NCI-H128 (cell line): ENCODE data around the gene ALX3.
"Not testable (repeated sequence)": the region's sequence is repeated elsewhere in the genome, so short reads cannot be mapped to it uniquely, and the experiment has no call there.

ENCODE experiments used
- DNase-seq: peaks from one replicate; lab custom pipeline; 2025; ENCODE audit not compliant: unreplicated experiment; lab: John Stamatoyannopoulos, UW

ALX3 gene

DNA sequence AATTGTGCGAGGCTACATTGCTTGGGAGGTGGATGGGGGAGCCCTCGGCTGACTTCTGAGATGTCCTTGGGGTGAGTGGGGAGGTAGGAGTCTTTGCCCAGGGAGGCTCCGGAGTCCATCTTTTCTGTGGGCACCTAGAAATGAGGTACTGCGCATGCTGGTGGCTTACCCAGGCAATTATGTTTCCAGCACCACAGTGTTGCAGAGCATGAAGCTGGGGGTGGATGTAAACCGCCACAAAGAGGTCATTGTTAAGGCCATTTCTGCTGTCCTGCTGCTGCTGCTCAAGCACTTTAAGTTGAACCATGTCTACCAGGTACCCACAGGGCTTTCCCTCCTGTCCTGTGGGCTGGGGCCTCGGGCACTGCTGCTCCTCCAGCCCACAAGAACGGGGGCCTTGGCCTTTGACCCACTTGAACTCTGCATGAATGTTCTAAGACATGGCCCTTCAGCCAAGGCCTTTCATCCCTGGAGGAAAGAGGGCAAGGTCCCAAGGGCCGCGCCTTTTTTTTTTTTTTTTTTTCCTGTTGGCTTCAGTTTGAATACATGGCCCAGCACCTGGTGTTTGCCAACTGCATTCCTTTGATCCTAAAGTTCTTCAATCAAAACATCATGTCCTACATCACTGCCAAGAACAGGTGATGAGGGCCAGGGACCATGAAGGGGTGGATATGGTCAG is 21.4 kb downstream of the ALX3 start:
- no peak for DNase-seq

DNA sequence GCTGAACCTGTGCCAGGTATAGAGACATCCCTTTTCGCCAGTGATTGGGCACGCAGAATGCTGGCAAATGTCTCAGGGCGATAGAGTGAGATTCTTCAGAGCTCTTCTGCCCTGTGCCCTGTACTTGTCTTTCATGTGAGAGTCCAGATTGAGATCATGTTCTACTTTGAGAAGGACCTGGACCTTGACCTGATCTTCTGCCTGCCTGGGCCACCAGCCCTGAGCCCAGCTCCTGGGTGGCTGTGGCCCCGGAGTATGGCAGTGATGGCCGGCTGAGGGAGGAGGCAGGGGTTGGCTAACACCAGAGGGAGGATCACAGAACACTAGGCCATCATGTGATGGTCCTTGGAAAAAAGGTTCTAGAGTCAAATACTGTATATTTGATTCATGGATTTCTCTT is 22.2 kb downstream of the ALX3 start:
- DNase-seq = no peak

DNA sequence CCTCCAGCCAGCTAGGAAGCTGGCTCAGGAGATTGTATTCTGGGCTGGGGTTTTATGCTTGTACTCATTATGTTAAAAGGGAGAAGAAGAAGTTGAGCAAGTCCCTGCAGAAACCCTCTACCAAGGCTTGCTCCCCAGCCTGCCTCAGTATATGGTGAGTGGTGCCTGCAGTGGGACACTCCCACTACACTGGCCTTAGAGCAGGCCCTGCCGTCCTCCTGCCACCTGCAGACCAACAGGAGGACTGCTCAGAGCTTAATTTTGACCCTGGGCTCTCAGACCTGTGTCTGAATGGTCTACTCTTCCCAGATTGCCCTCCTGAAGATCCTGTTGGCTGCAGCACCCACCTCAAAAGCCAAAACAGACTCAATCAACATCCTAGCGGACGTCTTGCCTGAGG is 23.0 kb downstream of the ALX3 start:
- DNase-seq = no peak

DNA sequence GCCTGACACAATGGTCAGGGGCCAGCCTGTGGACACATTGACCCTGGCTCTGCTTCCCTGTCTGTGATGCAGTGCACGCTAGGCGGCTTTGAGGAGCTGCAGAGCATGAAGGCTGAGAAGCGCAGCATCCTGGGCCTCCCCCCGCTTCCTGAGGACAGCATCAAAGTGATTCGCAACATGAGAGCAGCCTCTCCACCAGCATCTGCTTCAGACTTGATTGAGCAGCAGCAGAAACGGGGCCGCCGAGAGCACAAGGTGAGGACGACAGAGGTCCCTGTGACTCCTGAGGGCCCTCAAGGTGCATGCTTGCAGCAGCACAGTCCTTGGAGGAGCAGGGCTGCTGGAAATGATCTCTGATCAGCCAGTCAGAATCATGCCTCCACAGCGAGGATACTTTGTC is 27.5 kb downstream of the ALX3 start:
- no peak for DNase-seq

DNA sequence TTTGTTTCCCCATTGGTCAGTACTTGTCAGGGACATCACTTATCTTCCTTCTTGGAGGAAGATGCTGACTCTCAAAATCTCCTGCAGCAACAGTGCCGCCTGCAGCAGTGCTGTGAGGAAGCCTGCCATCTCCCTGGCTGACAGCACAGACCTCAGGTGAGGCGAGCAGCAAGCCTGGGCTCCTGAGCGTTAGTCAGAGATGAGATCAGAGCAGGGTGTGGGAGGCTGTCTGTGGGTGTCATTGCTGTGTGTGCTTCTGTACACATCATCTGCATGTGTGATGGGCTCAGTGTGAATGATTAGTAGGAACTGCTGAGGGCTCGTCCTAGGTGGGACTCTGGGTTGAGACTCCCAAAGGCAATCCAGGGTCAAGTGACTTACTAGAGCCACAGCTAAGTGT is 29.9 kb downstream of the ALX3 start:
- DNase-seq = no peak

DNA sequence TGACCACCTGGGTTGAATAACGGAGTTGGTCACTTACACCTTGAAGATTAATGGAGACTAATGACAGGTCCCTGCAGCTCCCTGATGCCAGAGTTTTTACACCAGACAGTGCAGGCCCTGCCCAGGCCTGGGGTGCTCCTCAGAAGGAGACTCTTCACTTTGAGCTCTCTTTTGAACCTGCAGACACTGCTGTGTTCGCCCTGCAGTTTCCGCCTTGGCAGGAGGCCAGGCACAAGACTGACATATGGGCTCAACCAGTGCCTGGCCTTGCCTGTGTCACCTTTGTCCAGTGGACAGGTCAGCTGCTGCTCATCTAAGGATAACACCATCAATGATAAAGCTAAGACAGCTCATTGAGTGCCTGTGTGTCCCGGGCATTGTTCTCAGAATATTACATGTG is 30.8 kb downstream of the ALX3 start:
- DNase-seq = no peak

DNA sequence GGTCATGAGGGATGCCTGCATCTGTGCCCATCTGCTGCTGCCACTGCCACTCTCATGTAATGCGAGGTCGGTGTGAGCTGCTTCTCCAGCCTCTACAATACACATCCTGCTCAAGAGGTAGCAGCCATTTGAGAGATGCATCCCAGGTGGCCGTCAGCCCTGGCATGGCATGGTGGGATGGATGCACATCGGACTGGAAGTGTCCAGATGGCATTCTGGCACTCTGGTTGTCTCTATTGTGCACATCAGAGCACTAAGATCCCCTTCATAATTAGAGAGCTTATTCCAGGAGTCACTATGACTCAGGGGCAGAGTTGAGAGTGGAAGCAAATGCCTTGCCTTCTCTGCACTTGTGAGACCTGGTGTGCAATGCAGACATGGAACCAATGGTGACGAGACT is 32.2 kb downstream of the ALX3 start:
- DNase-seq = no peak

DNA sequence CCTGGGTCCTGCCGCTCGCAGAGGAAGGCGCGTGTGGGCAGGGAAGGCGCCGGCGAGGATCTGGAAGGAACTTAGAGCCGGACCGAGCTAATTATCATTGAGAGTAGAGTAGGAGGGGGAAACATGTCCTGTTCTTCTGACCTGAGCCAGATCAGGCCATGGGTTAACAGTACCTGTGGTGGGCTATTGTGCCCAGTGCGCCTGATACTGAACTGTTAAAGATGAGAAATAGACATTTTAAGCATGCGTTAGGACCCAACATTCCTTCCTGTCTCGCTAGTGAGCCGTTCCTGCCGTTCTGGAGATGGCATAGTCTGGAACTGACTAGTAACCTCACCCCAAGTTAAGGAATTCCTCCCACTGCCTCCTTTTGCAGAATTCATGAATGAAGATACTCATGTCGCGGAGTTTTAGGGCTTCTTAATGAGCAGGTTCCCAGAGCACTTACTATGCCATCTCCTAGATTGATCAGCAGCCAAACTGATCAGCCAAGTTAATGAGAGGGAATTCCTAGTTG is 35.2 kb downstream of the ALX3 start:
- no peak for DNase-seq

DNA sequence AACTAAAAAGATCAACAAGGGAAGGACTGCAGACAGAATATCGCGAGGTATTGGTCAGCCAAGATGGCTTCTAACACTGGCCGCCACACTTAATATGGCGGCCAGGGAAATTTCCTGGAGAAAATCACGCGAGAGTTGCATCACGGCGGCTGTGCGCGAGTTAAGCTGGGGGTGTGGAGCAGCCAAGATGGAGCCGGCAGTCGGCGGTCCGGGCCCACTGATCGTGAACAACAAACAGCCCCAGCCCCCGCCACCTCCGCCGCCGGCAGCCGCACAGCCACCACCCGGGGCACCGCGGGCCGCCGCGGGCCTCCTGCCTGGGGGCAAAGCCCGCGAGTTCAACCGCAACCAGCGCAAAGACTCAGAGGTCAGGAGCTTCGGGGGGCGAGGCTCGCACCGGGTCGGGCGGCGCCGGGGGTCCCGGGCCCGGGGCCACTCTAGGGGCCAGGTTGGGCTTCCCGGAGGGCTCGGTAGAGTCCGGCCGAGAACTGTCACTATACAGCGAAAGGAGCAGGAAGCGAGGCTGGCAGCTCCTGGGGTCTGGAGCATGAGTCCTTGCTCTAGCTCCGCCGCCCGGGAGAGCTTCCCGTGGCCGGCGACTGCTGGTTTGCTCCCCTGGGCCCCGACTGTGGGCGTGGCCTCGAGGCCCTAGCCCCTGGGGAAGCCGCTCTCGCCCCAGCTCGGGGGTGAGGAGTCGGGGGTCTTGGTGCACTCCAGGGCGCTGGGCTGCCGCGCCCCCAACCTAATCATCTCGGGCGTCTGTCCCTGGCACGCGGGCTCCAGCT is 35.8 kb downstream of the ALX3 start, which contains the start of gene STRIP1:
Gene STRIP1, plus strand, starts transcription at position 174 of the 785 bp plus-strand sequence. Its CDS starts 14 bp downstream, at position 188.
- peak; percentile 91 for DNase-seq

DNA sequence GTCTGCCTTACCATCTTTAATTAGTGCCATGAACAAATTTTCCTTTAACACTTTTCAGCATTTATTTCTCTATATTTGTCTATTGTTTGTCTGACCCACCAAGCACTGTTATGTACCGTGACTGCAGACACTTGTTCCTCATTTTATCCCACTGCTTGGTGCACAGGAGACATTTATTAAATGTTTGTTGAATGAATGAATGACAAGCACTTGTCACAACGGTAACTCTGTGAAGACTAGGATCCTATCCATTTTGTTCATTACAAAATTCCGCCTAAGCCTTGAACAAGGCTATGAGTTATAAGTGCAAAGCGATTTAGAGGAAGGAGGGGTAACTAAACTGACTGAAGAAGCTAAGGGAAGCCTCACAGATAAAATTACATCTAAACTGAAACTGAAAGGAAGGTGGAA is 36.4 kb downstream of the ALX3 start:
- DNase-seq = no peak

DNA sequence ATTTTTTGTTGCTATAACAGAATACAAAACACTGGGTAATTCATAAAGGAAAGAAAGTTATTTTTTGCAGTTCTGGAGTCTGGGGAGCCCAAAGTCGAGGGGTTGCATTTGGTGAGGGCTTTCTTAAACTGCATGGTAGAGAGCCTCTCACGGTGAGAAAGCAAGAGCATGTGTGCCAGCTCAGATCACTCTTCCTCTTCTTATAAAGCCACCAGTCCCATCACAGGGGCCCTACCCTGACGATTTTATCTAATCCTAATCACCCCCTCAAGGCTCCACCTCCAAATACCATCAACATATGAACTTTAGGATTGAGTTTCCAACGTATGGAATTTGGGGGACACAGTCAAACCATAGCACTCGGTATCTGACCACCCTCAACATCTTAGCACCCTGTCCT is 37.1 kb downstream of the ALX3 start:
- no peak for DNase-seq

DNA sequence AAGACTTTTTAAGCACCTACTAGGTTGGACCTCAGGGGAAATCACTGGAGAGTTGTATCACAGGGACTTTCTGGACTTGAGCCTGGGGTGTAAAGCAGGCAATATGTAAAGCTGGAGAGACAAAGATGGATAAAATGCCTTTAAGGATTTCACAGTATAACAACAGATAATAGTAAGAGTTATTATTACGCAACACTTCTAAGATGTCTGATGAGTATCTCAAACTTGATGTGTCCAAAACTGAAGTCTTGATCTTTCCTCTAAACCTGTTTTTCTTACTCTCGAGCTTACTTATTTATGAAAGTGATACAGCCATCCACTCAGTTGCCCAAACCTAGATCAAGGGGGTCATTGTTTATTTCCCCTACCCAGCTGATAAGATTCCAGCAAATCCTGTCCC is 38.1 kb downstream of the ALX3 start:
- no peak for DNase-seq

DNA sequence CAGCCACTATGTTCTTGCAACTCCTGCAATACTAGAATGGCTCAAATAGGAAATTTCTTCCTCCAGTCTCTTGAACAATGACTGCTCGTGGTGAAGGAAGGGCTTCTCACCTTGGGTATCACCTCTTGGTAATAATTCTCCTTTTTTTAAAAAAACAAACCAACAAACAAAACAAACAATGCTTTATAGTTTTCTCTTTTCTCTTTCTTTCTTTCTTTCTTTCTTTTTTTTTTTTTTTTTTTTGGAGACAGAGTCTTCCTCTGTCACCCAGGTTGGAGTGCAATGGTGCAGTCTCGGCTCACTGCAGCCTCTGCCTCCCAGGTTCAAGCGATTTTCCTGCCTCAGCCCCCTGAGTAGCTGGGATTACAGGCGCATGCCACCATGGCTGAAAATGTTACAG is 39.8 kb downstream of the ALX3 start:
- DNase-seq = not testable (repeated sequence)

DNA sequence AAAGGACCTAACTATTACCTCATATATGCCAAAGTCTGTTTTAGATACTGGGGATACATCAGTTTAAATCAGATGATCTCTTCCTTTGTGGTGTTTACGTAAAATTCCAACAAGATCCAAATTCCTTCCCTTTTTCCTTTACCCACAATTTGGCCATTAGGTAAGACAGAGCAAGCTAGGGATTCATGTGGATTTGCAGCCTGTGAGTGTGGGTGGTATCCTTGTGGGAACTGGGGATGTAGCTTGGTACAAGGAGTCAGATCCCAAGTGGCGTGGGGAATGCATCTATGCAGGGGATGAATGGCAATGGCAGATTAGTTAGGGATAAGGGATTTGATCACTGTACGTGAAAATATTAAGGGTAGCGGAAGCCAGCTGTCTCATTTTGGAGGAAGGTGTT is 45.9 kb downstream of the ALX3 start:
- no peak for DNase-seq

DNA sequence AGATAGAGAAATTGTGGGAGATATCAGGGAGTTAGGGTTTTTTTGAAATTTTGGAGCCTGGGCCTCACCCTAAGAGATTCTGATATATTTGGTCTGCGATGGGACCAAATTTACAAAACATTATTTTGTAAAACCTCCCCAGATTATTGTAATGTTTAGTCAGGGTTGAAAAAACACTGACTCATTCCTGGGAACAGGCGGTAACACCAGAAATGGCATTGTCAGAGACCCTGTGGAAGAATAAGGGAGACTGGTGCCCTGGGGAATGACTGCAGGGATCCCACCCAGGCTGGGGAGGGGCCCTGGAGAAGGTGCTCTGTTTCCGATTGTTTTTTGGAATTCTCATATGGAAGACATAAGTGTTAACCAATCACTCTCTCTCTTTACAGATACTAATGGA is 49.2 kb downstream of the ALX3 start:
- DNase-seq = no peak

DNA sequence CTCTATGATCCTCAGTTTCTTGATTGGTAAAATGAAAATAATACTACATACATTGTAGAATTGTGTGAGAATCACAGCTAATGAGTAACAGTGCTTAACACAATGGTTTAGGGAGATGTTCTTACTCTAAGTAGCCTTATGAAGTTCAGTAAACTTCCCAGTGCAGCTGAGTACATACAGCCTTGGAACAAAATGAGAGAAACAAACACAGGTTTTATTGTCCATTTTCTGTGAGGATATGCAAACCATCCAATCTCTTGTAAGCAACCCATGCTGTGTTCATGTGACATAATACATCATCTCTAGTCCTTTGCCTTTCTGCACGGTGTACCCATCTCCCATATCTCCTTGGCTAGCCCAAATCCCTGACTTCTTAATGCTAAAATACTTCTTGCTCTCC is 50.7 kb downstream of the ALX3 start:
- DNase-seq = no peak

DNA sequence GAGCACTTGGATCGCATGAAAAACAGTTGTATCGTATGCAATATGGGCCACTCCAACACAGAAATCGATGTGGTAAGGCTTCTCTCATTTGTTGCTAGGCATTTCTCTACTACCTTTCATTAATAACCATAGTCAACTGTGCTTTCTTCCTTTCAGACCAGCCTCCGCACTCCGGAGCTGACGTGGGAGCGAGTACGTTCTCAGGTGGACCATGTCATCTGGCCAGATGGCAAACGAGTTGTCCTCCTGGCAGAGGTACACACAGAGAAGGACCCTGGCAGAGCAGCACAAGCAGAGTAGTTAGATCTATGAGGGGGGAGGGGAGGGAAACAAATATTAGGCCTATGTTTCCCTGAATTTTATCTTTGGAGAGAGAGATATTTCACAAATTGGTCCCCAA is 52.1 kb downstream of the ALX3 start:
- DNase-seq = no peak

DNA sequence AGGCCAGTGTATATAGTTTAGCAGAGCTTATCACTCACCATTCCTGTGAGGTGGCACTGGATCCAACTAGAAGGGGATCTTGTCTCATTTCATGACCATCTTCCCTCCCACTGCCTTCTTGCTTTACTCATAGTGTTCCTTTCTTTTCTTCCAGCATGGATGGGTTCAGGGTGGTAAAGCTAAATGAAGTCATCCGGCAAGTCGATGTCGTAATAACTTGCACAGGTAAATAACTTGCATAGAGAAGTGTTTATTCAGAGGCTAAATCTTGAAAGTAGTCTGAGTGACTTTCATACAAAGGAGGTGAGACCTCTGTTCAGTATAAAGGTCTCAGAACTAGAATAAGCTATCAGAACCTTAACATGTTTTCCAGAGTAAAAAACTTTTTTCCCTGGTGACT is 52.7 kb downstream of the ALX3 start:
- no peak for DNase-seq

DNA sequence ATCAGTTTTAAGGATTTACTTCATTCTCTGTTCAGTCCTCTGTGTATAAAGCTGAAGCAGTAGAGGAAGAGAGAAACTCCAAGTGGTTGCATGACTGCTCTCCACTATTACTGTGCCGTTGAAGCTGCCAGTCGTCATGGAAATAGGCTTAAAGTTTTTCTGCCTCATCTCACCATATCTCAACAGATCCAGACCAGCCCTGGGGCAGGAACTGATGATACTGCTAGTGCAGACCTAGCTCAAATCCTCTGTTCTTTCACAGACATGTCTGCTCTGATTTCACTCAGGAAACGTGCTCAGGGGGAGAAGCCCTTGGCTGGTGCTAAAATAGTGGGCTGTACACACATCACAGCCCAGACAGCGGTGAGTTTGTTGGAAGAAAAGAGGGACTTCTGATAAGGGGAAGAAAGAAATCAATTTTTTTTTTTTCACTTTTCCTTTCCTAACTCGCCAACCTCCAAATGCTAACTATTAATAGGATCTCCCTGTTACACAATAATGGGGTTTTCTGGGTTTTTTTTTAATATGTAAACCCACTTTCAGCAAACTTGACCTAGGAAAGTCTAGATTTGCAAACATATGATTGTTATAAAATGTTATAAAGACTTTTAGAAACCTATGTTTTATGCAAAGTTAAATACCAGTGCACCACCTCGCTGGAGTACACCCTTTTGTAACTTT is 58.2 kb downstream of the ALX3 start:
- no peak for DNase-seq

DNA sequence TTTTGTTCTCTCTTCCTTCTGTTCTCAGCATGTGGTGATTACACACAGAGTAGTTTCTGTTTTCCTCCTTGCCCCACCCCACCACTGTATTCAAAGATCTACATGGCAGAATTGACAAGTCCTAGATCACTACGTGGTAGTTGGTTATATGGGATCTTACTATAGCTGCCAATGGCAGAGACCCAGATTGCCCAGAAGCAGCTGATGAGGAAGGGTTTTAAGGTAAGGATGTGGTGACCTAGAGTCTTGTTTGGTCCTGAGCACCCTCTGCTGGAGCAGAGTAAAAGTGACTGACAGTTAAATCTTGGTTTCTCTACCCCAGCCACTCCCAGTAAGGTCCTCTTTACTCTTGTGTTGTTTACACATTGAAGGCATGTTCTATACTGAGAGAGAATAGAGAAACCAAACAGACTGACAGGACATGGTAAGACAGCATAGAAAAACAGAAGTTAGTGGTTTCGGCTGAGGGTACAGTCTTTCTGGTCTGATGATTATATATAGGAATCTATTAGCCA is 58.9 kb downstream of the ALX3 start:
- DNase-seq = no peak
